ENCODE measurements around the gene TLE7. TPM values are rescaled to one million over a fixed set of nuclear protein-coding genes. Genes with fewer than 3 reads are reported as not detected.

The TLE7 gene
- polyA plus RNA-seq, 1 of the 3 experiments (the other 2 are of a cell fraction), result not detected

- TF ChIP-seq FOXJ3 (CRISPR knock-in tag; IDR thresholded peaks at IDR 0.05) (no peak), CTCF (IDR thresholded peaks at IDR 0.05) (no peak), FOSL2 (IDR thresholded peaks at IDR 0.05; ENCODE audit: borderline replicate concordance, low read depth) (no peak), YY1 (IDR thresholded peaks at IDR 0.05; ENCODE audit: low read depth) (no peak), RCOR1 (IDR thresholded peaks at IDR 0.05; ENCODE audit: low read length) (no peak), REST (IDR thresholded peaks at IDR 0.05; ENCODE audit: low read depth, low read length) (peak; percentile 99), GABPA (IDR thresholded peaks at IDR 0.05; ENCODE audit: low read depth) (no peak), TCF12 (IDR thresholded peaks at IDR 0.05) (no peak), SIN3A (IDR thresholded peaks at IDR 0.05; ENCODE audit: borderline replicate concordance, low read depth, low read length) (peak; percentile 58; the same call in 1 of the 2 replicates), SMC3 (IDR thresholded peaks at IDR 0.05; ENCODE audit: low read depth, low read length) (no peak), EP300 (IDR thresholded peaks at IDR 0.05; ENCODE audit: borderline replicate concordance in 1 of 2, low read depth in 1 of 2, low read length in 1 of 2) (no peak)
- H3K4me2 ChIP-seq, result no peak overlapping the region
- no peaks in the 10 kb centered on the region for H3K9me3 ChIP-seq
- no peak overlapping the region for H3K4me3 ChIP-seq (ENCODE audit: low read depth in 2 of 2, low read length in 1 of 2)
- H4K20me1 ChIP-seq (ENCODE audit: insufficient read depth), result no peaks in the 10 kb centered on the region
- ChIA-PET CTCF (no interaction called here), POLR2A (no interaction called here)
- H3K79me2 ChIP-seq (ENCODE audit: insufficient read depth), result no peaks in the 10 kb centered on the region
- H3K9ac ChIP-seq, result no peak overlapping the region
- no peak overlapping the region for H2AFZ ChIP-seq (ENCODE audit: low read depth)
- 82% methylated on average over 7 of the region's 9 CpGs for WGBS (ENCODE audit: low lambda C conversion rate)
- H3K27me3 ChIP-seq (ENCODE audit: insufficient read depth), result no peaks in the 10 kb centered on the region
- no peaks in the 10 kb centered on the region for H3K9me2 ChIP-seq
- peaks cover 0 to 5% of the 10 kb centered on the region in 2 experiments for H3K36me3 ChIP-seq (replicated peaks in 1 of 2; ENCODE audit: control insufficient read depth in 1 of 2, insufficient read depth in 2 of 2, low read length in 1 of 2)
- H3K4me1 ChIP-seq (ENCODE audit: control insufficient read depth in 1 of 2, insufficient read depth in 2 of 2, low read depth in 1 of 2, low read length in 1 of 2), result peaks cover 0 to 5% of the 10 kb centered on the region in 2 experiments; a peak in 2 of 4 replicates
- no peak overlapping the region for H3K27ac ChIP-seq (ENCODE audit: low read depth in 2 of 2, low read length in 1 of 2)
- no peaks in the 10 kb centered on the region for H3F3A ChIP-seq (replicated peaks; ENCODE audit: insufficient read depth)
- no peak for DNase-seq
These were observed 26.0 kb upstream of the TLE7 start for GRCh38 chr16:71467810-71468209.

GRCh38 chr16:71464231-71464630, 22.4 kb upstream of the TLE7 start:
- Histone ChIP-seq H3K4me3 (ENCODE audit: low read depth in 2 of 2, low read length in 1 of 2) (no peak overlapping the region), H3F3A (replicated peaks; ENCODE audit: insufficient read depth) (peaks cover 3% of the 10 kb centered on the region), H3K9ac (no peak overlapping the region), H3K4me1 (ENCODE audit: control insufficient read depth in 1 of 2, insufficient read depth in 2 of 2, low read depth in 1 of 2, low read length in 1 of 2) (peaks cover 3 to 11% of the 10 kb centered on the region in 2 experiments; a peak in 3 of 4 replicates), H4K20me1 (ENCODE audit: insufficient read depth) (no peaks in the 10 kb centered on the region), H3K9me3 (no peaks in the 10 kb centered on the region), H3K79me2 (ENCODE audit: insufficient read depth) (peaks cover 27% of the 10 kb centered on the region), H3K27me3 (ENCODE audit: insufficient read depth) (no peaks in the 10 kb centered on the region), H3K9me2 (no peaks in the 10 kb centered on the region), H3K36me3 (replicated peaks in 1 of 2; ENCODE audit: control insufficient read depth in 1 of 2, insufficient read depth in 2 of 2, low read length in 1 of 2) (peaks cover 0 to 5% of the 10 kb centered on the region in 2 experiments), H2AFZ (ENCODE audit: low read depth) (no peak overlapping the region), H3K4me2 (no peak overlapping the region), H3K27ac (ENCODE audit: low read depth in 2 of 2, low read length in 1 of 2) (no peak overlapping the region)
- 29% methylated on average over 1 of the region's 1 CpG for whole genome bisulfite sequencing (ENCODE audit: low lambda C conversion rate)
- ChIA-PET POLR2A (interaction anchor here (1.8 kb wide), 1 partner anchor 20 kb away, joined by 11 read pairs; no protein-coding TSS in a partner anchor), CTCF (interaction anchor here (1.4 to 1.8 kb wide), 4 partner anchors 15 to 52 kb away, joined by 4 to 8 read pairs (median 6); no protein-coding TSS in a partner anchor)
- DNase-seq, result no peak
- TF ChIP-seq JUND (IDR thresholded peaks at IDR 0.05) (no peak), MAX (IDR thresholded peaks at IDR 0.05; ENCODE audit: low read depth) (no peak), REST (IDR thresholded peaks at IDR 0.05; ENCODE audit: low read depth, low read length) (no peak), GATA2 (CRISPR knock-in tag; IDR thresholded peaks at IDR 0.05) (no peak), POLR2AphosphoS5 (IDR thresholded peaks at IDR 0.05; ENCODE audit: low read depth, low read length) (no peak), FOXJ3 (CRISPR knock-in tag; IDR thresholded peaks at IDR 0.05) (no peak), MXI1 (IDR thresholded peaks at IDR 0.05; ENCODE audit: low read depth, low read length) (no peak), PBX3 (IDR thresholded peaks at IDR 0.05) (no peak), MEF2A (IDR thresholded peaks at IDR 0.05; ENCODE audit: borderline replicate concordance, low read depth) (no peak)

All from SK-N-SH (cell line).